Kidney (tissue), 14 donors: Measurements from ENCODE around the gene CENPX. TPM values are rescaled to one million over a fixed set of nuclear protein-coding genes. Genes with fewer than 3 reads are reported as not detected.
A peak's percentile ranks its signal among the peaks of the same experiment; 100 is the strongest.

Source experiments
- DNase-seq, 5 donors: peaks; one replicate each; pipeline ENCODE4 v3.0.0-alpha.2; 2013 to 2020
- FAIRE-seq: peaks from 2 replicates; lab custom pipeline; 2012; peaks lifted over from hg19 to GRCh38; lab: Jason Lieb, UNC
- H3K27ac ChIP-seq, 2 donors: one replicate each; pipeline ENCODE4 v1.7.0; 2013; ENCODE audit warnings: low read depth in 2 of 2, low read length in 2 of 2, inconsistent platforms in 1 of 2
- H3K27me3 ChIP-seq: one replicate; pipeline ENCODE4 v1.7.1; 2013; ENCODE audit warnings: low read length, inconsistent platforms; ENCODE audit not compliant: control insufficient read depth, insufficient read depth
- H3K36me3 ChIP-seq, 3 donors: one replicate each; pipeline versions ENCODE4 v1.7.0 to v1.7.1; 2013; ENCODE audit warnings: low read length in 3 of 3, control low read depth in 1 of 3, inconsistent platforms in 1 of 3; ENCODE audit not compliant: insufficient read depth in 3 of 3, control insufficient read depth in 2 of 3
- H3K4me1 ChIP-seq, 3 donors: one replicate each; pipeline versions ENCODE4 v1.7.0 to v1.7.1; 2013; ENCODE audit warnings: low read length in 3 of 3, inconsistent platforms in 1 of 3, low read depth in 1 of 3; ENCODE audit not compliant: control insufficient read depth in 2 of 3, insufficient read depth in 2 of 3
- H3K4me3 ChIP-seq, 3 donors: one replicate each; pipeline versions ENCODE4 v1.7.0 to v1.8.1; 2013; ENCODE audit warnings: low read length in 3 of 3, control low read depth in 1 of 3, inconsistent platforms in 1 of 3
- H3K9ac ChIP-seq, 3 donors: one replicate each; pipeline versions ENCODE4 v1.7.0 to v1.7.1; 2013; ENCODE audit warnings: low read length in 3 of 3, control low read depth in 1 of 3, inconsistent platforms in 1 of 3
- H3K9me3 ChIP-seq, 3 donors: one replicate each; pipeline versions ENCODE4 v1.7.0 to v1.7.1; 2013; ENCODE audit warnings: low read length in 3 of 3, control low read depth in 1 of 3, inconsistent platforms in 1 of 3; ENCODE audit not compliant: control insufficient read depth in 2 of 3, insufficient read depth in 1 of 3
- intact Hi-C: fragments of 100-400 bp; cut with DNase I; formaldehyde crosslinking; loops from one replicate; pipeline ENCODE4 v1.11.1; 2022
- polyA plus RNA-seq: library from polyadenylated mRNA; stranded (reverse); fragments of 350-450 nt; fragmentation: Illumina TruSeq; extraction: RNeasy Lipid Tissue Mini Kit (QIAGEN cat#74804); gene quantifications from one replicate; pipeline ENCODE4 v1.2.3, GENCODE V29; 2014; ENCODE audit warnings: low read depth, low replicate concordance; ENCODE audit not compliant: insufficient read depth
- total RNA-seq: library from RNA; stranded (reverse); fragmentation: NEBNext Ultra II Directional; extraction: Animal tissue kit (Norgen Biotek cat#: 25700); gene quantifications from one replicate; pipeline ENCODE4 v1.2.1, GENCODE V29; 2021
- TF ChIP-seq, protein P1 (sequence below): IDR thresholded peaks from 3 replicates; pipeline ENCODE4 v1.5.1; 2012; ENCODE audit warnings: mild to moderate bottlenecking, moderate library complexity, borderline replicate concordance; ENCODE audit not compliant: insufficient read depth; ENCODE audit errors: extremely low read depth
- donor health status: control.
- donor health status: control.
- donor health status: control.
- donor health status: control.
- donor health status: control.
- donor health status: DM: yes; HTN: yes; CAD: no.
- donor health status: Normal renal cell carcinoma (clear cell type).

Gene CENPX
- total and polyA plus RNA-seq, 2 donors from 2014 or later = 36.9 to 93.2 TPM

- Histone ChIP-seq H3K4me3 (no peak overlapping the region), H3K9ac (no peak overlapping the region), H3K36me3 (no peaks in the 10 kb centered on the region), H3K4me1 (no peaks in the 10 kb centered on the region), H3K27me3 (no peaks in the 10 kb centered on the region), H3K27ac (no peak overlapping the region), H3K9me3 (no peaks in the 10 kb centered on the region)
- DNase-seq (no peak), FAIRE-seq (no peak)
- TF ChIP-seq, protein P1, sequence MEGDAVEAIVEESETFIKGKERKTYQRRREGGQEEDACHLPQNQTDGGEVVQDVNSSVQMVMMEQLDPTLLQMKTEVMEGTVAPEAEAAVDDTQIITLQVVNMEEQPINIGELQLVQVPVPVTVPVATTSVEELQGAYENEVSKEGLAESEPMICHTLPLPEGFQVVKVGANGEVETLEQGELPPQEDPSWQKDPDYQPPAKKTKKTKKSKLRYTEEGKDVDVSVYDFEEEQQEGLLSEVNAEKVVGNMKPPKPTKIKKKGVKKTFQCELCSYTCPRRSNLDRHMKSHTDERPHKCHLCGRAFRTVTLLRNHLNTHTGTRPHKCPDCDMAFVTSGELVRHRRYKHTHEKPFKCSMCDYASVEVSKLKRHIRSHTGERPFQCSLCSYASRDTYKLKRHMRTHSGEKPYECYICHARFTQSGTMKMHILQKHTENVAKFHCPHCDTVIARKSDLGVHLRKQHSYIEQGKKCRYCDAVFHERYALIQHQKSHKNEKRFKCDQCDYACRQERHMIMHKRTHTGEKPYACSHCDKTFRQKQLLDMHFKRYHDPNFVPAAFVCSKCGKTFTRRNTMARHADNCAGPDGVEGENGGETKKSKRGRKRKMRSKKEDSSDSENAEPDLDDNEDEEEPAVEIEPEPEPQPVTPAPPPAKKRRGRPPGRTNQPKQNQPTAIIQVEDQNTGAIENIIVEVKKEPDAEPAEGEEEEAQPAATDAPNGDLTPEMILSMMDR = no peak
- intact Hi-C loops = loop anchor here (10.0 kb wide), 1 partner anchor 50 kb away; the partner anchor contains the start of gene NOTUM
Measured at GRCh38 chr17:82014432-82014831, 8.2 kb downstream of the CENPX start.

DNA sequence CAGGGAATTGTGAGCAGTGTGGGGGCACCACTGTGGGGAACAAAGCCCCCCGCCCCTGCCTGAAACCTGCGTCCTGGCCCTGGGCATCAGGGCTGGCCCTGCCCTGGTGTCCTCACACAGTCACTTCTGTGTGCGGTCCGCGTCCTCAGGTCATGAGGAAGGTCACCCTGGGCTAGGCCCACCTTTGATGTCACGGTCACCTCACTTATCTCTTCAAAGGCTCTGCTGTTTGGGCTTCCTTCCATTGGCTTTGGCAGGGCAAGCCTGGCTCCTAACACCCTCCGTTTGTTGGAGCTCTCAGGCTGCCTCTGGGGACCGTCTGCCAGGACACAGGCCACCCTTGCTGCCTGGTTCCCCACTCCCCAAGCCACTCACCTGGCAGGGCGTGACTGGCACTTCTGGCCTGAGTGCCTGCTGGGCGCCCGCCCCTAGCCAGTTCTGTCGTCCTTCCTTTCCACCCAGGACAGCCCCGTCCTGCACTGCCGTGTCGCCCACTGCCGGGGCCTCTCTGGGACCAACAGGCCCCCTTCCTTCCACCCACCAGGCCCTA is 8.8 kb downstream of the CENPX start:
- no peaks in the 10 kb centered on the region for H3K27me3 ChIP-seq
- no peaks in the 10 kb centered on the region for H3K4me1 ChIP-seq
- no peaks in the 10 kb centered on the region for H3K36me3 ChIP-seq
- intact Hi-C loops = loop anchor here (10.0 kb wide), 1 partner anchor 49 kb away; the partner anchor contains the start of gene NOTUM
- H3K9ac ChIP-seq = no peak overlapping the region
- TF ChIP-seq, protein P1 = no peak
- no peak overlapping the region for H3K4me3 ChIP-seq
- DNase-seq (no peak), FAIRE-seq (no peak)
- H3K9me3 ChIP-seq = no peaks in the 10 kb centered on the region
- H3K27ac ChIP-seq = no peak overlapping the region

GRCh38 chr17:82013341-82013740 is 9.3 kb downstream of the CENPX start:
- H3K9me3 ChIP-seq = no peaks in the 10 kb centered on the region
- no peaks in the 10 kb centered on the region for H3K36me3 ChIP-seq
- H3K4me3 ChIP-seq = no peak overlapping the region
- H3K9ac ChIP-seq = no peak overlapping the region
- DNase-seq (peak in 2 of 5 donors; percentile 46 to 48), FAIRE-seq (no peak)
- TF ChIP-seq, protein P1 = no peak
- no peak overlapping the region for H3K27ac ChIP-seq
- no peaks in the 10 kb centered on the region for H3K4me1 ChIP-seq
- intact Hi-C loops = loop anchor here (10.0 kb wide), 1 partner anchor 49 kb away; the partner anchor contains the start of gene NOTUM
- H3K27me3 ChIP-seq = no peaks in the 10 kb centered on the region
